Calu3 (cell line): ENCODE measurements around the gene RFTN1. TPM values are rescaled to one million over a fixed set of nuclear protein-coding genes. Genes with fewer than 3 reads are reported as not detected.

ENCODE experiments used
- BruUV-seq: library from RNA; stranded (reverse); fragments of 400-500 nt; replicated peaks from 2 replicates; lab custom pipeline; 2021; lab: Mats Ljungman, UMichigan
- CTCF ChIA-PET: fragments of 300-600 bp; sonication (Branson Sonifier 250); formaldehyde crosslinking; loops from one replicate; lab custom pipeline; 2022; ENCODE audit warnings: antibody characterized with exemption; lab: Charles Lee
- DNase-seq: peaks from one replicate; pipeline ENCODE4 v3.0.0; 2022
- H3K27ac Mint-ChIP-seq: one replicate; pipeline ENCODE4 v1.8.0; 2022; ENCODE audit warnings: mixed read lengths; ENCODE audit not compliant: unreplicated experiment
- H3K27me3 Mint-ChIP-seq: one replicate; pipeline ENCODE4 v1.8.0; 2022; ENCODE audit warnings: mixed read lengths; ENCODE audit not compliant: unreplicated experiment
- H3K36me3 Mint-ChIP-seq: one replicate; pipeline ENCODE4 v1.8.0; 2022; ENCODE audit warnings: mild to moderate bottlenecking, moderate library complexity, mixed read lengths; ENCODE audit not compliant: insufficient read depth, unreplicated experiment
- H3K4me1 Mint-ChIP-seq: one replicate; pipeline ENCODE4 v1.8.0; 2022; ENCODE audit warnings: mild to moderate bottlenecking, low read depth, mixed read lengths; ENCODE audit not compliant: unreplicated experiment
- H3K4me3 Mint-ChIP-seq: one replicate; pipeline ENCODE4 v1.8.0; 2022; ENCODE audit warnings: mild to moderate bottlenecking, low read depth, moderate library complexity, mixed read lengths; ENCODE audit not compliant: unreplicated experiment
- H3K9me3 Mint-ChIP-seq: one replicate; pipeline ENCODE4 v1.8.0; 2022; ENCODE audit warnings: low read depth, mixed read lengths; ENCODE audit not compliant: unreplicated experiment
- CTCF ChIP-seq: fragments of 200-600 bp; IDR thresholded peaks from one replicate; pipeline ENCODE4 v1.8.0; 2022; ENCODE audit warnings: antibody characterized with exemption; ENCODE audit not compliant: unreplicated experiment
- intact Hi-C: fragments of 100-400 bp; cut with micrococcal nuclease; formaldehyde crosslinking; loops from one replicate; pipeline ENCODE4 v1.10.0; 2022; ENCODE audit not compliant: unreplicated experiment
- total RNA-seq: library from RNA; stranded (reverse); gene quantifications from 2 replicates; pipeline ENCODE4 v1.2.3, GENCODE V29; 2022

Gene RFTN1
- total RNA-seq, 1 experiment from 2014 or later, result 1.6 TPM

GRCh38 chr3:16501376-16501775, 12.1 kb downstream of the RFTN1 start:
- H3K9me3 Mint-ChIP-seq, result no peaks in the 10 kb centered on the region
- DNase-seq, result no peak
- H3K27me3 Mint-ChIP-seq, result peaks cover 53% of the 10 kb centered on the region
- no TSS peak for BruUV-seq
- no peaks in the 10 kb centered on the region for H3K4me1 Mint-ChIP-seq
- CTCF ChIA-PET, result no interaction called here
- no peak for TF ChIP-seq CTCF
- H3K4me3 Mint-ChIP-seq, result no peak overlapping the region
- intact Hi-C loops, result no loop called here
- H3K36me3 Mint-ChIP-seq, result no peaks in the 10 kb centered on the region
- no peak overlapping the region for H3K27ac Mint-ChIP-seq

- Mint-ChIP-seq H3K36me3 (no peaks in the 10 kb centered on the region), H3K4me1 (no peaks in the 10 kb centered on the region), H3K27ac (no peak overlapping the region), H3K9me3 (no peaks in the 10 kb centered on the region), H3K4me3 (no peak overlapping the region), H3K27me3 (peaks cover 49% of the 10 kb centered on the region)
- TF ChIP-seq CTCF, result no peak
- DNase-seq, result no peak
- intact Hi-C loops, result no loop called here
- CTCF ChIA-PET, result no interaction called here
- no TSS peak for BruUV-seq
Observed at GRCh38 chr3:16500911-16501310, 12.6 kb downstream of the RFTN1 start.

GRCh38 chr3:16500093-16500492, 13.4 kb downstream of the RFTN1 start:
- no peaks in the 10 kb centered on the region for H3K9me3 Mint-ChIP-seq
- H3K27ac Mint-ChIP-seq, result no peak overlapping the region
- intact Hi-C loops, result no loop called here
- no peaks in the 10 kb centered on the region for H3K36me3 Mint-ChIP-seq
- H3K4me1 Mint-ChIP-seq, result no peaks in the 10 kb centered on the region
- BruUV-seq, result no TSS peak
- no peak overlapping the region for H3K4me3 Mint-ChIP-seq
- peaks cover 41% of the 10 kb centered on the region for H3K27me3 Mint-ChIP-seq
- CTCF ChIA-PET, result no interaction called here
- no peak for TF ChIP-seq CTCF
- no peak for DNase-seq

- CTCF ChIA-PET, result no interaction called here
- BruUV-seq, result no TSS peak
- no peaks in the 10 kb centered on the region for H3K36me3 Mint-ChIP-seq
- no peaks in the 10 kb centered on the region for H3K4me1 Mint-ChIP-seq
- H3K9me3 Mint-ChIP-seq, result no peaks in the 10 kb centered on the region
- TF ChIP-seq CTCF, result no peak
- peaks cover 33% of the 10 kb centered on the region for H3K27me3 Mint-ChIP-seq
- no peak for DNase-seq
- intact Hi-C loops, result no loop called here
- H3K4me3 Mint-ChIP-seq, result no peak overlapping the region
- H3K27ac Mint-ChIP-seq, result no peak overlapping the region
Observed at GRCh38 chr3:16499351-16499750, 14.1 kb downstream of the RFTN1 start.
